C4-2B (cell line): ENCODE results near the gene MPP3.
A peak's percentile ranks its signal among the peaks of the same experiment; 100 is the strongest.

Experiments used
- H3K27ac ChIP-seq: fragments of 450-650 bp; 2 replicates; pipeline ENCODE4 v1.5.1; 2017
- CTCF ChIP-seq: fragments of 450-650 bp; conservative IDR thresholded peaks from 2 replicates; pipeline ENCODE4 v1.5.1; 2017; ENCODE audit warnings: mild to moderate bottlenecking
- ZFX ChIP-seq: fragments of 450-650 bp; IDR thresholded peaks from 2 replicates; pipeline ENCODE4 v1.6.1; 2017

Gene MPP3

GRCh38 chr17:43784068-43784467, 48.9 kb downstream of the MPP3 start:
- no peak overlapping the region for H3K27ac ChIP-seq
- no peak for TF ChIP-seq ZFX
- TF ChIP-seq CTCF: no peak

GRCh38 chr17:43782913-43783680, 49.8 kb downstream of the MPP3 start:
- H3K27ac ChIP-seq: no peak overlapping the region
- TF ChIP-seq ZFX (no peak), CTCF (no peak)

- no peak for TF ChIP-seq CTCF
- TF ChIP-seq ZFX: no peak
- peak within 1 kb of the TSS; percentile 98 for H3K27ac ChIP-seq
These were observed 52.8 kb downstream of the MPP3 start, which contains the start of gene CFAP97D1 for GRCh38 chr17:43780135-43780534. Gene CFAP97D1 (plus strand): TSS chr17:43780435. CDS start chr17:43780463, 28 bp downstream.

- TF ChIP-seq CTCF: no peak
- TF ChIP-seq ZFX: no peak
- peak overlapping the region; percentile 98 for H3K27ac ChIP-seq
These were observed 53.5 kb downstream of the MPP3 start for GRCh38 chr17:43779145-43780125.

- H3K27ac ChIP-seq: peak within 1 kb of the TSS; percentile 98
- TF ChIP-seq CTCF (no peak), ZFX (peak; percentile 55; the same call in 1 of the 2 replicates)
These were observed 54.4 kb downstream of the MPP3 start, which contains the start of gene DUSP3 for GRCh38 chr17:43778337-43779144. Gene DUSP3 (minus strand): TSS chr17:43778977. CDS start chr17:43778924, 53 bp downstream.

- TF ChIP-seq CTCF (no peak), ZFX (no peak)
- H3K27ac ChIP-seq: no peak overlapping the region
These were observed 58.4 kb downstream of the MPP3 start for GRCh38 chr17:43774304-43775250.
